HL-60 (cell line): Measurements from ENCODE around the gene SLC24A3.

Source experiments
- DNase-seq, 2 experiments: peaks; one replicate each; pipeline ENCODE4 v3.0.0-alpha.2; 2010 to 2020; ENCODE audit warnings: low read depth in 1 of 2, low spot score in 1 of 2
- H3K27ac ChIP-seq: fragments of 250-450 bp; sonication (Bioruptor Pico); replicated peaks from 2 replicates; pipeline ENCODE4 v1.5.1; 2020; ENCODE audit warnings: mild to moderate bottlenecking, moderate library complexity
- H3K27me3 ChIP-seq: fragments of 250-450 bp; sonication (Bioruptor Pico); 2 replicates; pipeline ENCODE4 v1.5.1; 2021; ENCODE audit warnings: mild to moderate bottlenecking, moderate library complexity; ENCODE audit not compliant: insufficient read depth, poor library complexity, severe bottlenecking
- H3K4me3 ChIP-seq: replicated peaks from 2 replicates; pipeline ENCODE4 v1.5.1; 2011; ENCODE audit warnings: mild to moderate bottlenecking, control low read depth, low read length; ENCODE audit not compliant: insufficient read depth
- CTCF ChIP-seq: IDR thresholded peaks from one replicate; pipeline ENCODE4 v1.5.1; 2011; ENCODE audit warnings: low read length, control low read depth, inconsistent platforms; ENCODE audit not compliant: insufficient read depth
- GABPA ChIP-seq: IDR thresholded peaks from 2 replicates; pipeline ENCODE4 v1.6.1; 2012; ENCODE audit warnings: low read depth
- POLR2AphosphoS5 ChIP-seq: IDR thresholded peaks from 2 replicates; pipeline ENCODE4 v1.6.1; 2012; ENCODE audit warnings: low read depth
- REST ChIP-seq: IDR thresholded peaks from 2 replicates; pipeline ENCODE4 v1.6.1; 2012; ENCODE audit warnings: low read depth; ENCODE audit not compliant: insufficient replicate concordance
- SPI1 ChIP-seq: IDR thresholded peaks from 2 replicates; pipeline ENCODE4 v1.6.1; 2012; ENCODE audit warnings: low read depth, mild to moderate bottlenecking, borderline replicate concordance

SLC24A3 gene

GRCh38 chr20:19582782-19583181 lies 370.3 kb downstream of the SLC24A3 start:
- Histone ChIP-seq H3K27me3 (no peaks in the 10 kb centered on the region), H3K4me3 (no peak overlapping the region), H3K27ac (no peak overlapping the region)
- no peak for TF ChIP-seq POLR2AphosphoS5
- no peak for TF ChIP-seq GABPA
- TF ChIP-seq REST, result no peak
- TF ChIP-seq SPI1, result no peak
- no peak for TF ChIP-seq CTCF
- no peak for DNase-seq

- Histone ChIP-seq H3K27ac (no peak overlapping the region), H3K4me3 (no peak overlapping the region), H3K27me3 (no peaks in the 10 kb centered on the region)
- TF ChIP-seq GABPA (no peak), POLR2AphosphoS5 (no peak), CTCF (peak; percentile 76), SPI1 (no peak; the same call in 1 of the 2 replicates), REST (no peak)
- peak; percentile 8 to 51 for DNase-seq
Measured at GRCh38 chr20:19583532-19584175, 371.2 kb downstream of the SLC24A3 start.

GRCh38 chr20:19588241-19588640 lies 375.8 kb downstream of the SLC24A3 start:
- Histone ChIP-seq H3K4me3 (no peak overlapping the region), H3K27me3 (no peaks in the 10 kb centered on the region), H3K27ac (no peak overlapping the region)
- TF ChIP-seq CTCF (no peak), REST (no peak), SPI1 (no peak)
- no peak for DNase-seq
